PC-9 (cell line): ENCODE measurements around the gene AMOTL1. TPM values are rescaled to one million over a fixed set of nuclear protein-coding genes. Genes with fewer than 3 reads are reported as not detected.

ENCODE experiments used
- BruUV-seq: library from RNA; stranded (reverse); fragments of 400-500 nt; replicated peaks from 2 replicates; lab custom pipeline; 2021; lab: Mats Ljungman, UMichigan
- CTCF ChIA-PET: fragments of 300-600 bp; sonication (Branson Sonifier 250); formaldehyde crosslinking; loops from one replicate; lab custom pipeline; 2022; ENCODE audit warnings: antibody characterized with exemption; lab: Charles Lee
- POLR2A ChIA-PET: fragments of 300-600 bp; sonication (Branson Sonifier 250); formaldehyde crosslinking; loops from one replicate; lab custom pipeline; 2022; ENCODE audit warnings: antibody characterized with exemption; ENCODE audit not compliant: unreplicated experiment; lab: Charles Lee
- DNase-seq, 2 experiments: peaks; one replicate each; pipeline versions ENCODE4 v3.0.0 to v3.0.0-alpha.2; 2015 to 2022; ENCODE audit warnings: mixed read lengths in 1 of 2
- H2AFZ ChIP-seq: fragments of 200-600 bp; sonication (generic); 2 replicates; pipeline ENCODE4 v1.8.1; 2017; ENCODE audit warnings: antibody characterized with exemption
- H3F3A ChIP-seq: fragments of 200-600 bp; sonication (generic); 2 replicates; pipeline ENCODE4 v1.8.1; 2017; ENCODE audit warnings: antibody characterized with exemption, mild to moderate bottlenecking, low read depth; ENCODE audit not compliant: insufficient read depth
- H3K27ac ChIP-seq: fragments of 200-600 bp; sonication (generic); 2 replicates; pipeline ENCODE4 v1.6.1; 2016; ENCODE audit warnings: mixed run types
- H3K27me3 ChIP-seq: fragments of 200-600 bp; sonication (generic); 2 replicates; pipeline ENCODE4 v1.6.1; 2016; ENCODE audit warnings: low read depth, mixed run types; ENCODE audit not compliant: insufficient read depth
- H3K36me3 ChIP-seq: fragments of 200-600 bp; sonication (generic); 2 replicates; pipeline ENCODE4 v1.6.1; 2016; ENCODE audit warnings: low read depth, mixed run types
- H3K4me1 ChIP-seq: fragments of 200-600 bp; sonication (generic); replicated peaks from 2 replicates; pipeline ENCODE4 v1.6.1; 2016; ENCODE audit warnings: mixed run types; ENCODE audit not compliant: insufficient read depth
- H3K4me2 ChIP-seq: fragments of 200-600 bp; sonication (generic); 2 replicates; pipeline ENCODE4 v1.6.1; 2017; ENCODE audit warnings: mixed run types
- H3K4me3 ChIP-seq: fragments of 200-600 bp; sonication (generic); 2 replicates; pipeline ENCODE4 v1.6.1; 2016; ENCODE audit warnings: mixed run types
- H3K79me2 ChIP-seq: fragments of 200-600 bp; sonication (generic); 2 replicates; pipeline ENCODE4 v1.6.1; 2017; ENCODE audit warnings: low read depth, mixed run types
- H3K9me2 ChIP-seq: fragments of 200-600 bp; sonication (generic); 2 replicates; pipeline ENCODE4 v1.8.1; 2017; ENCODE audit warnings: mild to moderate bottlenecking; ENCODE audit not compliant: insufficient read depth
- H3K9me3 ChIP-seq: fragments of 200-600 bp; sonication (generic); 2 replicates; pipeline ENCODE4 v1.8.1; 2016; ENCODE audit warnings: low read depth; ENCODE audit not compliant: insufficient read depth
- H4K20me1 ChIP-seq: fragments of 200-600 bp; sonication (generic); 2 replicates; pipeline ENCODE4 v1.8.1; 2017; ENCODE audit not compliant: insufficient read depth
- EZH2 ChIP-seq: fragments of 200-600 bp; sonication (generic); IDR thresholded peaks from 2 replicates; pipeline ENCODE4 v1.8.0; 2017; ENCODE audit warnings: antibody characterized with exemption, low read depth
- intact Hi-C: fragments of 100-400 bp; cut with micrococcal nuclease; formaldehyde crosslinking; loops from one replicate; pipeline ENCODE4 v1.10.0; 2022; ENCODE audit not compliant: unreplicated experiment
- total RNA-seq: library from RNA; stranded (reverse); gene quantifications from 2 replicates; pipeline ENCODE4 v1.2.3, GENCODE V29; 2021
- TF ChIP-seq, protein P1 (sequence below): fragments of 200-600 bp; sonication (generic); conservative IDR thresholded peaks from 2 replicates; pipeline ENCODE4 v1.6.1; 2017; ENCODE audit warnings: mixed run types, antibody characterized with exemption, mild to moderate bottlenecking, moderate library complexity

Gene AMOTL1
- total RNA-seq, 1 experiment from 2014 or later, result 60.5 TPM

DNA sequence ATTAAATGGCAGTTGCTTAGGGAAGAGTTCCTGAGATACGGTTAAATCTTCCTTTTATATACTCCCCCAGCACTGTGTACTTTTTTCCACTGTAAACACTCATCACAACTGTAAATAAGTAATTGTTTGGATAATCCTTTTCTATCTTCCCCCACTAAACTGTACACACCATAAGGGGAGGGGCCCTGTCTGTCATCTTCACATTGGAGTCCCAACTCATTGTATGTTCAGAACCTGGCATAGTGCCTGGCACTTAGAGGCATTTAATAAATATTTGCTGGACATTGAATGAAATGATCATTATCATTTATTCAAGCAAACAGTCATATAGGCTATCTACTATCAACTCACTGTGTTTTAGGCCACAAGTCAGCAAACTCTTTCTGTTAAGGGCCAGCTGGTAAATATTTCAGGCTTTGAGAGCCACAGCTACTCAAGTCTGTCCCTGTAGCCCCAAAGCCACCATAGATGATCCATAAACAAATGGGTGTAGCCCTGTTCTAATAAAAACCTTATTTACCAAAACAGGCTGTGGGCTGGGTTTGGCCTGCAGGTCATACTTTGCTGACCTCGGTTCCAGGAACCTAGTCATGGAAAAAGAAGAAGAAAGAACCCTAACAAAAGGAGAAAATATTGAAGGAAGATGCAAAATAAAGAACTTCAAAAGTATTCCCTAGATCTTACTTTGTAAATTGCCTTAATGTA is 70.0 kb downstream of the AMOTL1 start:
- Histone ChIP-seq H3K27ac (no peak overlapping the region), H3K4me2 (no peak overlapping the region), H3K79me2 (peaks cover 47% of the 10 kb centered on the region), H3K4me3 (no peak overlapping the region), H3K9me2 (no peaks in the 10 kb centered on the region), H3K9me3 (no peaks in the 10 kb centered on the region), H3K27me3 (no peaks in the 10 kb centered on the region), H4K20me1 (peaks cover 18% of the 10 kb centered on the region), H3K36me3 (peaks cover 57% of the 10 kb centered on the region), H3F3A (peaks cover 53% of the 10 kb centered on the region), H2AFZ (no peak overlapping the region), H3K4me1 (peaks cover 13% of the 10 kb centered on the region)
- CTCF ChIA-PET, result no interaction called here
- TF ChIP-seq, protein P1, sequence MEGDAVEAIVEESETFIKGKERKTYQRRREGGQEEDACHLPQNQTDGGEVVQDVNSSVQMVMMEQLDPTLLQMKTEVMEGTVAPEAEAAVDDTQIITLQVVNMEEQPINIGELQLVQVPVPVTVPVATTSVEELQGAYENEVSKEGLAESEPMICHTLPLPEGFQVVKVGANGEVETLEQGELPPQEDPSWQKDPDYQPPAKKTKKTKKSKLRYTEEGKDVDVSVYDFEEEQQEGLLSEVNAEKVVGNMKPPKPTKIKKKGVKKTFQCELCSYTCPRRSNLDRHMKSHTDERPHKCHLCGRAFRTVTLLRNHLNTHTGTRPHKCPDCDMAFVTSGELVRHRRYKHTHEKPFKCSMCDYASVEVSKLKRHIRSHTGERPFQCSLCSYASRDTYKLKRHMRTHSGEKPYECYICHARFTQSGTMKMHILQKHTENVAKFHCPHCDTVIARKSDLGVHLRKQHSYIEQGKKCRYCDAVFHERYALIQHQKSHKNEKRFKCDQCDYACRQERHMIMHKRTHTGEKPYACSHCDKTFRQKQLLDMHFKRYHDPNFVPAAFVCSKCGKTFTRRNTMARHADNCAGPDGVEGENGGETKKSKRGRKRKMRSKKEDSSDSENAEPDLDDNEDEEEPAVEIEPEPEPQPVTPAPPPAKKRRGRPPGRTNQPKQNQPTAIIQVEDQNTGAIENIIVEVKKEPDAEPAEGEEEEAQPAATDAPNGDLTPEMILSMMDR, result no peak
- no peak for TF ChIP-seq EZH2
- no TSS peak for BruUV-seq
- intact Hi-C loops, result no loop called here
- POLR2A ChIA-PET, result interaction anchor here (0.7 kb wide), 1 partner anchor 87 kb away, joined by 3 read pairs; no protein-coding TSS in a partner anchor
- no peak for DNase-seq

GRCh38 chr11:94840209-94840608 is 72.1 kb downstream of the AMOTL1 start:
- TF ChIP-seq, protein P1, result no peak
- TF ChIP-seq EZH2, result no peak
- ChIA-PET CTCF (no interaction called here), POLR2A (interaction anchor here (0.6 kb wide), 1 partner anchor 163 kb away, joined by 3 read pairs; no protein-coding TSS in a partner anchor)
- H3K27ac ChIP-seq, result no peak overlapping the region
- no peaks in the 10 kb centered on the region for H3K9me2 ChIP-seq
- BruUV-seq, result no TSS peak
- H4K20me1 ChIP-seq, result peaks cover 16% of the 10 kb centered on the region
- intact Hi-C loops, result no loop called here
- H3K36me3 ChIP-seq, result peaks cover 55% of the 10 kb centered on the region
- H3K4me2 ChIP-seq, result no peak overlapping the region
- DNase-seq, result no peak
- H3K27me3 ChIP-seq, result no peaks in the 10 kb centered on the region
- H3K4me3 ChIP-seq, result no peak overlapping the region
- H2AFZ ChIP-seq, result no peak overlapping the region
- H3K4me1 ChIP-seq, result peaks cover 5% of the 10 kb centered on the region
- no peaks in the 10 kb centered on the region for H3K9me3 ChIP-seq
- peaks cover 28% of the 10 kb centered on the region for H3K79me2 ChIP-seq
- H3F3A ChIP-seq, result peaks cover 35% of the 10 kb centered on the region

- H3K79me2 ChIP-seq, result peaks cover 13% of the 10 kb centered on the region
- H3K9me2 ChIP-seq, result no peaks in the 10 kb centered on the region
- ChIA-PET POLR2A (no interaction called here), CTCF (no interaction called here)
- 0 out of 2 replicates have a peak, but pooled peaks cover 11% of the 10 kb centered on the region for H4K20me1 ChIP-seq
- no peaks in the 10 kb centered on the region for H3K9me3 ChIP-seq
- TF ChIP-seq, protein P1, result no peak
- no TSS peak for BruUV-seq
- H3K36me3 ChIP-seq, result peaks cover 20% of the 10 kb centered on the region
- H3K27me3 ChIP-seq, result no peaks in the 10 kb centered on the region
- H3K27ac ChIP-seq, result no peak overlapping the region
- H3K4me2 ChIP-seq, result no peak overlapping the region
- H2AFZ ChIP-seq, result no peak overlapping the region
- no peak overlapping the region for H3K4me3 ChIP-seq
- peaks cover 19% of the 10 kb centered on the region; the same call in 1 of the 2 replicates for H3F3A ChIP-seq
- intact Hi-C loops, result no loop called here
- DNase-seq, result no peak
- H3K4me1 ChIP-seq, result no peaks in the 10 kb centered on the region
Measured at GRCh38 chr11:94844031-94844430, 75.9 kb downstream of the AMOTL1 start.
